Measurements from ENCODE around the gene POLR3H. TPM values are rescaled to one million over a fixed set of nuclear protein-coding genes. Genes with fewer than 3 reads are reported as not detected.
A peak's percentile ranks its signal among the peaks of the same experiment; 100 is the strongest.

Gene POLR3H
- total and polyA plus RNA-seq, 2 experiments from 2014 or later = 19.0 to 26.5 TPM

- TF ChIP-seq, protein P1, sequence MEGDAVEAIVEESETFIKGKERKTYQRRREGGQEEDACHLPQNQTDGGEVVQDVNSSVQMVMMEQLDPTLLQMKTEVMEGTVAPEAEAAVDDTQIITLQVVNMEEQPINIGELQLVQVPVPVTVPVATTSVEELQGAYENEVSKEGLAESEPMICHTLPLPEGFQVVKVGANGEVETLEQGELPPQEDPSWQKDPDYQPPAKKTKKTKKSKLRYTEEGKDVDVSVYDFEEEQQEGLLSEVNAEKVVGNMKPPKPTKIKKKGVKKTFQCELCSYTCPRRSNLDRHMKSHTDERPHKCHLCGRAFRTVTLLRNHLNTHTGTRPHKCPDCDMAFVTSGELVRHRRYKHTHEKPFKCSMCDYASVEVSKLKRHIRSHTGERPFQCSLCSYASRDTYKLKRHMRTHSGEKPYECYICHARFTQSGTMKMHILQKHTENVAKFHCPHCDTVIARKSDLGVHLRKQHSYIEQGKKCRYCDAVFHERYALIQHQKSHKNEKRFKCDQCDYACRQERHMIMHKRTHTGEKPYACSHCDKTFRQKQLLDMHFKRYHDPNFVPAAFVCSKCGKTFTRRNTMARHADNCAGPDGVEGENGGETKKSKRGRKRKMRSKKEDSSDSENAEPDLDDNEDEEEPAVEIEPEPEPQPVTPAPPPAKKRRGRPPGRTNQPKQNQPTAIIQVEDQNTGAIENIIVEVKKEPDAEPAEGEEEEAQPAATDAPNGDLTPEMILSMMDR (conservative IDR thresholded peaks at IDR 0.05; ENCODE audit: low read depth in 2 of 2) = no peak
Observed at GRCh38 chr22:41491374-41492100, 52.7 kb downstream of the POLR3H start (continued).

- Mint-ChIP-seq H3K9me3 (no peaks in the 10 kb centered on the region), H3K36me3 (ENCODE audit: low read depth) (no peaks in the 10 kb centered on the region), H3K4me1 (peaks cover 58% of the 10 kb centered on the region), H3K27ac (no peak overlapping the region; the same call in 1 of the 2 replicates), H3K4me3 (no peak overlapping the region), H3K27me3 (ENCODE audit: insufficient read depth, low read depth, poor library complexity) (peaks cover 12% of the 10 kb centered on the region)
- Histone ChIP-seq H3K36me3 (ENCODE audit: insufficient read depth) (no peaks in the 10 kb centered on the region), H3K4me1 (ENCODE audit: insufficient read depth) (peaks cover 53% of the 10 kb centered on the region), H4K20me1 (replicated peaks; ENCODE audit: insufficient read depth) (peaks cover 15% of the 10 kb centered on the region), H3K9me2 (ENCODE audit: insufficient read depth) (no peaks in the 10 kb centered on the region), H3K79me2 (replicated peaks; ENCODE audit: insufficient read depth) (peaks cover 97% of the 10 kb centered on the region), H3F3A (replicated peaks; ENCODE audit: low read depth) (peaks cover 12% of the 10 kb centered on the region; the same call in 1 of the 2 replicates), H3K27me3 (ENCODE audit: insufficient read depth) (no peaks in the 10 kb centered on the region), H3K27ac (ENCODE audit: low read depth) (peak overlapping the region; percentile 83), H2AFZ (no peak overlapping the region), H3K4me2 (peak overlapping the region; percentile 63; the same call in 1 of the 2 replicates), H3K4me3 (no peak overlapping the region)
- ATAC-seq (no peak), DNase-seq (ENCODE audit: low spot score) (no peak)
- TF ChIP-seq EZH2phosphoT487 (IDR thresholded peaks at IDR 0.05; ENCODE audit: unreplicated experiment) (no peak), STAT1 (IDR thresholded peaks at IDR 0.05; ENCODE audit: unreplicated experiment) (no peak), ZNF462 (CRISPR knock-in tag; IDR thresholded peaks at IDR 0.05) (no peak), ZNF114 (CRISPR knock-in tag; IDR thresholded peaks at IDR 0.05) (no peak), EZH2 (IDR thresholded peaks at IDR 0.05; ENCODE audit: low read depth, unreplicated experiment) (no peak), ZNF331 (CRISPR knock-in tag; IDR thresholded peaks at IDR 0.05; ENCODE audit: low read depth) (no peak), JUNB (IDR thresholded peaks at IDR 0.05; ENCODE audit: unreplicated experiment) (no peak)
- TF ChIP-seq, protein P2, sequence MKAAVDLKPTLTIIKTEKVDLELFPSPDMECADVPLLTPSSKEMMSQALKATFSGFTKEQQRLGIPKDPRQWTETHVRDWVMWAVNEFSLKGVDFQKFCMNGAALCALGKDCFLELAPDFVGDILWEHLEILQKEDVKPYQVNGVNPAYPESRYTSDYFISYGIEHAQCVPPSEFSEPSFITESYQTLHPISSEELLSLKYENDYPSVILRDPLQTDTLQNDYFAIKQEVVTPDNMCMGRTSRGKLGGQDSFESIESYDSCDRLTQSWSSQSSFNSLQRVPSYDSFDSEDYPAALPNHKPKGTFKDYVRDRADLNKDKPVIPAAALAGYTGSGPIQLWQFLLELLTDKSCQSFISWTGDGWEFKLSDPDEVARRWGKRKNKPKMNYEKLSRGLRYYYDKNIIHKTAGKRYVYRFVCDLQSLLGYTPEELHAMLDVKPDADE (IDR thresholded peaks at IDR 0.05) = no peak
- TF ChIP-seq, protein P3, sequence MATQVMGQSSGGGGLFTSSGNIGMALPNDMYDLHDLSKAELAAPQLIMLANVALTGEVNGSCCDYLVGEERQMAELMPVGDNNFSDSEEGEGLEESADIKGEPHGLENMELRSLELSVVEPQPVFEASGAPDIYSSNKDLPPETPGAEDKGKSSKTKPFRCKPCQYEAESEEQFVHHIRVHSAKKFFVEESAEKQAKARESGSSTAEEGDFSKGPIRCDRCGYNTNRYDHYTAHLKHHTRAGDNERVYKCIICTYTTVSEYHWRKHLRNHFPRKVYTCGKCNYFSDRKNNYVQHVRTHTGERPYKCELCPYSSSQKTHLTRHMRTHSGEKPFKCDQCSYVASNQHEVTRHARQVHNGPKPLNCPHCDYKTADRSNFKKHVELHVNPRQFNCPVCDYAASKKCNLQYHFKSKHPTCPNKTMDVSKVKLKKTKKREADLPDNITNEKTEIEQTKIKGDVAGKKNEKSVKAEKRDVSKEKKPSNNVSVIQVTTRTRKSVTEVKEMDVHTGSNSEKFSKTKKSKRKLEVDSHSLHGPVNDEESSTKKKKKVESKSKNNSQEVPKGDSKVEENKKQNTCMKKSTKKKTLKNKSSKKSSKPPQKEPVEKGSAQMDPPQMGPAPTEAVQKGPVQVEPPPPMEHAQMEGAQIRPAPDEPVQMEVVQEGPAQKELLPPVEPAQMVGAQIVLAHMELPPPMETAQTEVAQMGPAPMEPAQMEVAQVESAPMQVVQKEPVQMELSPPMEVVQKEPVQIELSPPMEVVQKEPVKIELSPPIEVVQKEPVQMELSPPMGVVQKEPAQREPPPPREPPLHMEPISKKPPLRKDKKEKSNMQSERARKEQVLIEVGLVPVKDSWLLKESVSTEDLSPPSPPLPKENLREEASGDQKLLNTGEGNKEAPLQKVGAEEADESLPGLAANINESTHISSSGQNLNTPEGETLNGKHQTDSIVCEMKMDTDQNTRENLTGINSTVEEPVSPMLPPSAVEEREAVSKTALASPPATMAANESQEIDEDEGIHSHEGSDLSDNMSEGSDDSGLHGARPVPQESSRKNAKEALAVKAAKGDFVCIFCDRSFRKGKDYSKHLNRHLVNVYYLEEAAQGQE (IDR thresholded peaks at IDR 0.05; ENCODE audit: unreplicated experiment) = no peak
Observed at GRCh38 chr22:41488596-41489385, 55.5 kb downstream of the POLR3H start.
